Caki2 (cell line): ENCODE data around the gene KAT2A. TPM values are rescaled to one million over a fixed set of nuclear protein-coding genes. Genes with fewer than 3 reads are reported as not detected.

Experiments used
- DNase-seq: peaks from one replicate; pipeline ENCODE4 v3.0.0-alpha.2; 2015; ENCODE audit warnings: low read depth
- in situ Hi-C: cut with HindIII; loops from 2 replicates; pipeline ENCODE4 v1.10.0; 2016; ENCODE audit warnings: low sequenced_read_pairs, low pct_unique_long_range_greater_than_20kb, mixed read lengths
- total RNA-seq: library from RNA; depleted of rRNA; stranded (reverse); fragments of >200 nt; shearing (Covaris generic); gene quantifications from 2 replicates; pipeline ENCODE4 v1.2.3, GENCODE V29; 2014; ENCODE audit warnings: low replicate concordance

KAT2A gene
- total RNA-seq, 1 experiment from 2014 or later, result 24.6 TPM

GRCh38 chr17:42119301-42119700, 1.9 kb downstream of the KAT2A start:
- in situ Hi-C loops, result no loop called here
- DNase-seq, result no peak

GRCh38 chr17:42118545-42118944, 2.6 kb downstream of the KAT2A start:
- DNase-seq, result no peak
- in situ Hi-C loops, result no loop called here

DNA sequence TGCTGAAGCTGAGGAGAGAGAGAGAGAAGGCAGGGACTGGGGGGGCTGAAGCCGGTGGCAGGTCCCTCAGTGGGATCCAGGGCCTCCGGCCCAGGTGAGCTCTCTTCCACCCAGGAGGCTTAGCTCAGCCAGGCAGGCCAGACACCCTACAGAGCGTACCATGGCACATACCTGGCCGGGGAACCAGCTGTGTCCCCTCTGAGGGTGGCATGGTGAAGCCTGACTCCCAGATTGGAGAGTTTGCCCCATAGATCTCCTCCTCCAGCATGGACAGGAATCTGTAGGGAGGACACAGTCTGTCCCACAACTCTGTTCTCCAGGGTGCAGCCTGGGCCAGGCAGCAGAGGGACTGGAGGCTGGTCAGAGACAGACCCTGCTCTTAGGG, 3.0 kb downstream of the KAT2A start:
- in situ Hi-C loops, result no loop called here

GRCh38 chr17:42117397-42118125, 3.6 kb downstream of the KAT2A start:
- no peak for DNase-seq
- in situ Hi-C loops, result no loop called here

More for the DNA sequence above, 3.0 kb downstream of the KAT2A start:
- no peak for DNase-seq

DNA sequence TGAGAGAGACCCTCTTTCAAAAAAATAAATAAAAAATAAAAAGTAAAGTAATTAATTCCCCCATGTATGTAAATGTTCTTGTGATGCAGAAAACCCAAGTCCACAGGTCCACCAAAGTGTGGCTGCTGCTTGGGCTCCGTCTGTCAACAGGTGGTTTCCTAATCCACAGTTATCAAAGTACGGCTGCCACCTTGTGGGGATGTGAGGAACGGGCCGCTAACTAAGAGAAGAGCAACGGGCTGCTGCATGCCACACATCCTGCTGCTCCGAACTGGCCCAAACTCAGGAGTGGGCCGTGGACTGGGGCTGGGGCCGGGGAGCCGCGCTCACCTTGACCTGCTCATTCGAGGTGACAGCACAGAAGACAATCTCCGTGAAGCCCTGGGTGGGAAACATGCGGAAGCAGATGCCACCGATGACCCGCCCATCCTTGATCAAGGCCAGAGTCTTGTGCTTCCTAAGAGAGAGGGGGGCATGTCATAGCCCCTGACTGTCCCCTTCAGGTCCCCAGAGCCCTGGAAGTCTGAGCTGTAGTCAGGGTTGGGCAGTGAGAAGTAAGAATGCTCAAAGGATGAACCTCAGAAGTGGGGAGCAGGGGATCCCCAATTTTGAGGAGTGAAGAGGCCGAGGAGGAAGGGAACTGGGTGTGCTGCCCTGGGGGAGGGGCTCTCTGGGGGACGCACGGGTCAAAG, 4.3 kb downstream of the KAT2A start:
- peak; percentile 67 for DNase-seq
- in situ Hi-C loops, result no loop called here

DNA sequence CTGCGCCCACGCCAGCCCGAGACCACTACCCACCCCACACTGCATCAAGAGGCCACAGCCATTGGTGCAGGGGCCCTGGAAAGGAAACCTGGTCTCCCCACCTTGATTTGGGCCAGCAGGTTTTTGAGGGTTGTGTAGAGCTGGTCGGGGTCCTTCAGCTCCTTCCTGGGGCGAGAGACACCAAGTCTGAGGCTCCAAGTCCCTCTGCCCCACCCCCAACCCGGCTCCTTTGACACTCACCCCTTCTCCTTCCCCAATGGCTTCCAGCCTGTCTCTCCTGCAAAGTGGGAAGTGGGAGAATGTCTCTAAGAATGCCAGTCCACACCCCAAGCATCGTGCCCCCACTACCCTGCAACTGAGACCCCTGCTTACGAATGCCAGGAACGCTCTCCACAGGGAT, 7.0 kb downstream of the KAT2A start:
- in situ Hi-C loops, result no loop called here
- no peak for DNase-seq

- DNase-seq, result no peak
- in situ Hi-C loops, result no loop called here
These were observed 7.7 kb downstream of the KAT2A start for GRCh38 chr17:42113293-42114069.

GRCh38 chr17:42112552-42113176, 8.5 kb downstream of the KAT2A start, which contains the start of gene DHX58:
DHX58 (minus strand) TSS chr17:42112714; CDS start chr17:42111892, 822 bp downstream.
- in situ Hi-C loops, result no loop called here
- DNase-seq, result peak; percentile 82

DNA sequence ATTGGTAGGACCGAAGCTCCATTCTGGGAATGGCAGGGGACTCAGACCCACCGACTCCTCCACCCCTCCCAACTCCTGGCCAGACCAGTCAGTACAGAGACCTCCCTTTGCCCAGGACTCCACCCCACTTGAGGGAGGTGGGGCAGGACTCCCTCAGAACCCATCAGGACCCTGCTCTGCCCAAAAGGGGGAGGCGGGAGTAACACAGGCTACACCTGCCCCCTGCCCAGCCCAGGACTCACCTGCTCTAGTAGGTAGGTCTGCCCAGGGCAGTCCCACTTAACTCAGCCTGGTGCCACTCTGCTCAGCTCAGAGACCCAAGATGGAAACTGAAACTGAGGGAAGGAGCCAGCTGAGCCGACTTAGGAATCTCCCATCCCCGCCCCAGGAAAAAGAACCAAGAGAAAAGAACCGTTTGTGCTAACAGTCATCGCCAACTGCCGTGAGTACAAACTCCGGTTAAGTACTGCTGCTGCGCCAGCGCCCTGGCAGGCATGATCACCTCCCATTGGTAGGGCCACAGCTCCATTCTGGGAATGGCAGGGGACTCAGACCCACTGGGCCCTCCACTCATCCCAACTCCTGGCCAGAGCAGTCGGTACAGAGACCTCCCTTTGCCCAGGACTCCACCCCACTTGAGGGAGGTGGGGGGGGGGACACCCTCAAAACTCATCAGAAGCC, 9.2 kb downstream of the KAT2A start:
- in situ Hi-C loops, result no loop called here
- peak; percentile 49 for DNase-seq

DNA sequence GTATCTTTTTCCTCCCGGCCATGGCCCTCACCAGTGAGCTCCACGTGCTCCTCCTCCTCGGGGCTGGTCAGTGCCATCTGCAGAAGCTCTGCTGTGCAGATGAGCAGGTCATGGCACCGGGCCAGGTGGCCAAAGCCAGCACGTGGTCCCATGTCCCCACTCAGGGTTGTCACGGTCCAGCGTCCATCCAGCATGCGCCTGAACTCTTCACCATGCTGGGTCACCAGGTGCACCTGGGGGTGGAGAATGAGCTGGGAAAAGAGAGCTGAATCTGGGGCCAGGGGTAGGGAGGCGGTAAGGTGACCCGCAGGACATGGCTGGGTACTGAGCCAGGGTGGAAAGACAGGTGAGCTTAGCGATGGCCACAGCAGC, 9.9 kb downstream of the KAT2A start:
- DNase-seq, result no peak
- in situ Hi-C loops, result no loop called here

- no peak for DNase-seq
- in situ Hi-C loops, result no loop called here
These were observed 10.6 kb downstream of the KAT2A start for GRCh38 chr17:42110301-42111264.

DNA sequence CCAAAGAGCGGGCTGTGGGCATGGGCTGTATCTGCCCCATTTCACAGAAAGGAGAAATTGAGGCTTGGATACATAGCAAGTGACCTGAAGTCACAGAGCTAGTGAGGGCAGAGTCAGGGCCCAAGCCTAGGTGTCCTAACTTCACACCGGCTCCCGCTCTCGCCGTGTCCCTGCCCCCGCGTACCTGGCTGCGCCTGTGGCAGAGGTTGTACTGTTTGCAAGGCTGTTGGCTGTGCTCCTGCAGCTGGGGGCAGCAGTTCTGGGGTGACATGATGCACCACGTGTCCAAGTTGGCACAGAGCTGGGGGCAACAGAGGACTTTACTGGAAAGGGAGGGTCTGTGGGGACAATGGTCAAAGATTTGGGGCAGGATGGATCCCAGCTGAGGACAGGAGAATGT, 12.1 kb downstream of the KAT2A start:
- in situ Hi-C loops, result no loop called here
- DNase-seq, result no peak

- in situ Hi-C loops, result no loop called here
- DNase-seq, result no peak
These were observed 13.3 kb downstream of the KAT2A start for GRCh38 chr17:42107597-42108576.

DNA sequence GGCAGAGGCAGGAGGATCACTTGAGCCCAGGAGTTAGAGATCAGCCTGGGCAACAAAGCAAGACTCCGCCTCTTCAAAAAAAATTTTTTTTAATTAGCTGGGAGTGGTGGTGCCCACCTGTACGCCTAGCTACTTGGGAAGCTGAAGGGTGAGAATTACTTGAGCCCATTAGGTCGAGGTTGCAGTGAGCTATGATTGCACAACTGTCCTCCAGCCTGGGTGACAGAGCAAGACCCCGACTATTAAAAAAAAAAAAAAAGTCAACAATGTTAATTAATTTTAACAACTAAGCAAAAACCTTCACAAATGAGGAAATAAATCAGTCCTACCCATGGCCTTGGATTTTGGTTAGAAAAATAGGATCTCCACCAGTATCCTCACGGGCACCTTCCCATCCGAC, 14.0 kb downstream of the KAT2A start:
- DNase-seq, result no peak
- in situ Hi-C loops, result no loop called here

DNA sequence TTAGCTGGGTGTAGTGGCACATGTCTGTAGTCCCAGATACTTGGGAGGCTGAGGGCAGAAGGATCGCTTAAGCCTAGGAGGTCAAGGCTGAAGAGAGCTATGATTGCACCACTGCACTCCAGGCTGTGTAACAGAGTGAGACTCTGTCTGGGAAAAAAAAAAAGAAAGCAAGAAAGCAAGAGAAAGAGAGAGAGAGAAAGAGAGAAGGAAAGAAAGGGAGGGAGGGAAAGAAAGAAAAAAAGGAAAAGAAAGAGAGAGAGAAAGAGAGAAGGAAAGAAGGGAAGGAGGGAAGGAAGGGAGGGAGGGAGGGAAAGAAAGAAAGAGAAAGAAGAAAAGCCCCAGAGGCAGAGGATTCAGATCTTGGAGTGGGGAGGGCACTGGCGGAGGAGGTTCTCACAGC, 15.2 kb downstream of the KAT2A start:
- in situ Hi-C loops, result no loop called here
- DNase-seq, result no peak

DNA sequence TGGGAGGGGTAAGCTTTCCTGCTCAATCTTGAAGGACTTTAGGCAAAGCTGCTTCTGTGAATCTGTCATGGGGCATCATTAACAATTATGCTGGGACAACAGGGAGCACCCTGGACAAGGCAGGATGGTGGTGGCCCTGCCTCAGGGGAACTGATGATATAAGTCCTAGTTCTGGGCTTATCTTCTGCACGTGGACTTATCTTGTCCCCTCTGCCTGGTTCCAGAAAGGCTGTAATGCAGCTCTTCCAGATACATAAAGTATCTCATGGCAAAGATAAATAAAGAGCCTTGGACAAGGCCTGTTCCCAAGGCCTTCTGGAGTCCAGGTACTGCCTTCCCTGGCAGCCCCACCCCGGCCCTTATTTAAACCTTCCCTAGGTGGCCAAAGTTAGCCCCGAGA, 16.9 kb downstream of the KAT2A start:
- DNase-seq, result no peak
- in situ Hi-C loops, result no loop called here
